H9 (cell line): ENCODE data around the gene SYNJ1. TPM values are rescaled to one million over a fixed set of nuclear protein-coding genes. Genes with fewer than 3 reads are reported as not detected.

Experiments used
- DNase-seq: peaks from one replicate; pipeline ENCODE4 v3.0.0-alpha.2; 2017
- H2AFZ ChIP-seq: one replicate; pipeline ENCODE4 v1.6.1; 2013; ENCODE audit warnings: mild to moderate bottlenecking, low read length, control low read depth, moderate library complexity
- H2AK5ac ChIP-seq: 2 replicates; pipeline ENCODE4 v1.6.1; 2013; ENCODE audit warnings: low read length, control low read depth, mixed read lengths; ENCODE audit not compliant: insufficient read length
- H2BK120ac ChIP-seq: one replicate; pipeline ENCODE4 v1.6.1; 2013; ENCODE audit warnings: low read depth, mild to moderate bottlenecking, low read length, control low read depth, inconsistent platforms; ENCODE audit not compliant: poor library complexity, severe bottlenecking
- H2BK12ac ChIP-seq: 2 replicates; pipeline ENCODE4 v1.6.1; 2013; ENCODE audit warnings: low read length, control low read depth, mixed read lengths, low read depth; ENCODE audit not compliant: insufficient read length
- H2BK15ac ChIP-seq: 2 replicates; pipeline ENCODE4 v1.6.1; 2013; ENCODE audit warnings: low read depth, low read length, control low read depth
- H2BK20ac ChIP-seq: one replicate; pipeline ENCODE4 v1.6.1; 2013; ENCODE audit warnings: low read depth, mild to moderate bottlenecking, low read length, control low read depth, inconsistent platforms; ENCODE audit not compliant: poor library complexity, severe bottlenecking
- H2BK5ac ChIP-seq: 2 replicates; pipeline ENCODE4 v1.6.1; 2013; ENCODE audit warnings: low read length, control low read depth, mixed read lengths; ENCODE audit not compliant: insufficient read length
- H3K14ac ChIP-seq: 2 replicates; pipeline ENCODE4 v1.6.1; 2013; ENCODE audit warnings: low read length, control low read depth; ENCODE audit not compliant: insufficient read depth
- H3K18ac ChIP-seq: 2 replicates; pipeline ENCODE4 v1.6.1; 2013; ENCODE audit warnings: low read depth, mild to moderate bottlenecking, mixed read lengths, low read length, control low read depth; ENCODE audit not compliant: insufficient read length
- H3K23ac ChIP-seq: 2 replicates; pipeline ENCODE4 v1.6.1; 2013; ENCODE audit warnings: low read length, control low read depth, mixed read lengths, low read depth; ENCODE audit not compliant: insufficient read length
- H3K23me2 ChIP-seq: 2 replicates; pipeline ENCODE4 v1.6.1; 2013; ENCODE audit warnings: low read depth, mild to moderate bottlenecking, mixed read lengths, low read length, control low read depth; ENCODE audit not compliant: insufficient read length, poor library complexity, severe bottlenecking
- H3K27ac ChIP-seq: 2 replicates; pipeline ENCODE4 v1.5.1; 2013; ENCODE audit warnings: low read length, control low read depth, mixed read lengths, low read depth; ENCODE audit not compliant: insufficient read length
- H3K27me3 ChIP-seq: 2 replicates; pipeline ENCODE4 v1.6.1; 2013; ENCODE audit warnings: low read length, control low read depth, inconsistent platforms; ENCODE audit not compliant: insufficient read depth
- H3K4ac ChIP-seq: 2 replicates; pipeline ENCODE4 v1.6.1; 2013; ENCODE audit warnings: low read depth, mild to moderate bottlenecking, control low read depth, inconsistent platforms, low read length, moderate library complexity
- H3K4me1 ChIP-seq: 2 replicates; pipeline ENCODE4 v1.6.1; 2013; ENCODE audit warnings: low read length, control low read depth, inconsistent platforms; ENCODE audit not compliant: insufficient read depth
- H3K4me2 ChIP-seq: 2 replicates; pipeline ENCODE4 v1.6.1; 2013; ENCODE audit warnings: low read length, control low read depth, mixed read lengths; ENCODE audit not compliant: insufficient read length, insufficient read depth
- H3K56ac ChIP-seq: 2 replicates; pipeline ENCODE4 v1.6.1; 2013; ENCODE audit warnings: low read depth, mild to moderate bottlenecking, mixed read lengths, low read length, control low read depth; ENCODE audit not compliant: insufficient read length
- H3K79me1 ChIP-seq: 2 replicates; pipeline ENCODE4 v1.6.1; 2013; ENCODE audit warnings: low read depth, mild to moderate bottlenecking, moderate library complexity, low read length, control low read depth, inconsistent platforms; ENCODE audit not compliant: insufficient read depth, poor library complexity, severe bottlenecking
- H3K79me2 ChIP-seq: 2 replicates; pipeline ENCODE4 v1.6.1; 2013; ENCODE audit warnings: low read length, control low read depth, inconsistent platforms; ENCODE audit not compliant: insufficient read depth
- H3K9ac ChIP-seq: 2 replicates; pipeline ENCODE4 v1.6.1; 2013; ENCODE audit warnings: low read length, control low read depth, mixed read lengths; ENCODE audit not compliant: insufficient read length; ENCODE audit errors: extremely low read depth
- H3K9me3 ChIP-seq: one replicate; pipeline ENCODE4 v1.6.1; 2013; ENCODE audit warnings: low read depth, low read length, inconsistent platforms; ENCODE audit not compliant: control insufficient read depth
- H3T11ph ChIP-seq: one replicate; pipeline ENCODE4 v1.6.1; 2013; ENCODE audit warnings: mild to moderate bottlenecking, low read length, control low read depth, inconsistent platforms
- H4K20me1 ChIP-seq: one replicate; pipeline ENCODE4 v1.6.1; 2013; ENCODE audit not compliant: control insufficient read depth, insufficient read length, insufficient read depth
- H4K5ac ChIP-seq: 2 replicates; pipeline ENCODE4 v1.6.1; 2013; ENCODE audit warnings: low read depth, mild to moderate bottlenecking, mixed read lengths, low read length, control low read depth; ENCODE audit not compliant: insufficient read length
- H4K8ac ChIP-seq: replicated peaks from 2 replicates; pipeline ENCODE4 v1.6.1; 2013; ENCODE audit warnings: low read length, control low read depth, mixed read lengths, low read depth; ENCODE audit not compliant: insufficient read length
- H4K91ac ChIP-seq: 2 replicates; pipeline ENCODE4 v1.6.1; 2013; ENCODE audit warnings: low read depth, mild to moderate bottlenecking, moderate library complexity, mixed read lengths, low read length, control low read depth; ENCODE audit not compliant: insufficient read length
- H3K27ac Mint-ChIP-seq, 3 experiments: 2 replicates in 2 of 3; 3 replicates in 1 of 3; pipeline ENCODE4 v1.8.0; 2020 to 2021; ENCODE audit warnings: mixed read lengths in 3 of 3, mild to moderate bottlenecking in 1 of 3, moderate library complexity in 1 of 3
- H3K27me3 Mint-ChIP-seq: 2 replicates; pipeline ENCODE4 v1.8.0; 2021; ENCODE audit warnings: low read depth, mild to moderate bottlenecking, moderate library complexity, mixed read lengths
- H3K36me3 Mint-ChIP-seq, 3 experiments: 2 replicates in 2 of 3; 3 replicates in 1 of 3; pipeline ENCODE4 v1.8.0; 2020 to 2021; ENCODE audit warnings: low read depth in 3 of 3, mixed read lengths in 3 of 3; ENCODE audit not compliant: insufficient read depth in 1 of 3
- H3K4me1 Mint-ChIP-seq, 2 experiments: 2 replicates each; pipeline ENCODE4 v1.8.0; 2020; ENCODE audit warnings: mixed read lengths in 2 of 2
- H3K4me3 Mint-ChIP-seq, 2 experiments: 2 replicates in 1 of 2; 3 replicates in 1 of 2; pipeline ENCODE4 v1.8.0; 2020 to 2021; ENCODE audit warnings: mild to moderate bottlenecking in 2 of 2, mixed read lengths in 2 of 2, moderate library complexity in 1 of 2
- H3K9me3 Mint-ChIP-seq, 2 experiments: 2 replicates in 1 of 2; 3 replicates in 1 of 2; pipeline ENCODE4 v1.8.0; 2020; ENCODE audit warnings: mild to moderate bottlenecking in 2 of 2, mixed read lengths in 2 of 2, moderate library complexity in 1 of 2
- WGBS: extraction: QIAGEN DNeasy Blood & Tissue Kit; methylation state at CpG from one replicate; pipeline ENCODE4 v1.1.7; 2013; ENCODE audit warnings: missing lambda C conversion rate, low lambda C conversion rate, mixed read lengths; ENCODE audit not compliant: insufficient read length; ENCODE audit errors: extremely low coverage; 5-methylcytosine and 5-hydroxymethylcytosine counted together
- total RNA-seq: library from RNA; stranded (reverse); gene quantifications from 2 replicates; pipeline ENCODE4 v1.2.1, GENCODE V29; 2021
- TF ChIP-seq, protein P1 (sequence below): fragments of 200-600 bp; sonication (generic); conservative IDR thresholded peaks from 3 replicates; pipeline ENCODE4 v1.8.0; 2021; ENCODE audit warnings: antibody characterized with exemption, mild to moderate bottlenecking

The SYNJ1 gene
- total RNA-seq, 1 experiment from 2014 or later, result 7.1 TPM

DNA sequence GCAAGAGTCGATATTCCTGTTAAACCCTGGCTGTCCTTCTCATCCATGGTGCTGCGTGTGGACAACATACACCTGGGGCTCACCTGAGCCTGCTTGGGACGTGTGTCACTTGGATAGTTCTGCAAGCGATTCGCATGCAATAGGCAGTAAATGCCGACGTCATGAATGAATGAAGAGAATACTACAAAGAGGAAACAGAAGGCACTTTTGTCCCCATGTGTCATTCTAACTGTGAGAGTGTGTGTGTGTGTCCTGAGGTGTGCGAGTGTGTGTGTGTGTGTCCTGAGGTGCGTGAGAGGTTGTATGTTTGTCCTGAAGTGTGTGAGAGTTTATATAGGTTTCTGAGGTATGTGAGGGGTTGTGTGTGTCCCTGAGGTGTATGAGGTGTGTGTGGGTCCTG, 141.8 kb downstream of the SYNJ1 start:
- Mint-ChIP-seq H3K4me3 (no peak overlapping the region; a peak in 1 of 5 replicates), H3K27ac (no peak overlapping the region), H3K36me3 (no peaks in the 10 kb centered on the region), H3K9me3 (no peaks in the 10 kb centered on the region), H3K27me3 (peaks cover 2% of the 10 kb centered on the region; the same call in 1 of the 2 replicates), H3K4me1 (peaks cover 3 to 5% of the 10 kb centered on the region in 2 experiments; a peak in 1 of 4 replicates)
- no peak overlapping the region for H3K14ac ChIP-seq
- no peak overlapping the region for H3T11ph ChIP-seq
- no peak overlapping the region for H2AK5ac ChIP-seq
- H2BK12ac ChIP-seq, result no peak overlapping the region
- H3K9me3 ChIP-seq, result no peaks in the 10 kb centered on the region
- no peak overlapping the region for H3K56ac ChIP-seq
- H2BK20ac ChIP-seq, result no peak overlapping the region
- H2BK5ac ChIP-seq, result no peak overlapping the region
- no peak overlapping the region for H4K5ac ChIP-seq
- no peak overlapping the region for H2BK120ac ChIP-seq
- no peaks in the 10 kb centered on the region for H3K4me1 ChIP-seq
- H3K4me2 ChIP-seq, result no peak overlapping the region
- H3K27me3 ChIP-seq, result no peaks in the 10 kb centered on the region; the same call in 1 of the 2 replicates
- no peak overlapping the region for H3K23ac ChIP-seq
- H3K4ac ChIP-seq, result no peak overlapping the region
- H4K20me1 ChIP-seq, result no peaks in the 10 kb centered on the region
- no peak overlapping the region for H4K91ac ChIP-seq
- no peak overlapping the region for H3K18ac ChIP-seq
- no CpG with 5 or more reads among the region's 9 CpGs for WGBS
- H3K9ac ChIP-seq, result no peak overlapping the region
- no peak overlapping the region for H4K8ac ChIP-seq
- no peaks in the 10 kb centered on the region for H3K79me2 ChIP-seq
- DNase-seq, result no peak
- no peak overlapping the region for H2BK15ac ChIP-seq
- TF ChIP-seq, protein P1, sequence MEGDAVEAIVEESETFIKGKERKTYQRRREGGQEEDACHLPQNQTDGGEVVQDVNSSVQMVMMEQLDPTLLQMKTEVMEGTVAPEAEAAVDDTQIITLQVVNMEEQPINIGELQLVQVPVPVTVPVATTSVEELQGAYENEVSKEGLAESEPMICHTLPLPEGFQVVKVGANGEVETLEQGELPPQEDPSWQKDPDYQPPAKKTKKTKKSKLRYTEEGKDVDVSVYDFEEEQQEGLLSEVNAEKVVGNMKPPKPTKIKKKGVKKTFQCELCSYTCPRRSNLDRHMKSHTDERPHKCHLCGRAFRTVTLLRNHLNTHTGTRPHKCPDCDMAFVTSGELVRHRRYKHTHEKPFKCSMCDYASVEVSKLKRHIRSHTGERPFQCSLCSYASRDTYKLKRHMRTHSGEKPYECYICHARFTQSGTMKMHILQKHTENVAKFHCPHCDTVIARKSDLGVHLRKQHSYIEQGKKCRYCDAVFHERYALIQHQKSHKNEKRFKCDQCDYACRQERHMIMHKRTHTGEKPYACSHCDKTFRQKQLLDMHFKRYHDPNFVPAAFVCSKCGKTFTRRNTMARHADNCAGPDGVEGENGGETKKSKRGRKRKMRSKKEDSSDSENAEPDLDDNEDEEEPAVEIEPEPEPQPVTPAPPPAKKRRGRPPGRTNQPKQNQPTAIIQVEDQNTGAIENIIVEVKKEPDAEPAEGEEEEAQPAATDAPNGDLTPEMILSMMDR, result no peak
- H3K79me1 ChIP-seq, result no peaks in the 10 kb centered on the region
- H3K27ac ChIP-seq, result no peak overlapping the region
- no peaks in the 10 kb centered on the region for H3K23me2 ChIP-seq
- no peak overlapping the region for H2AFZ ChIP-seq
